Dermis blood vessel endothelial cell (primary cell): ENCODE results near the gene DPY19L3. TPM values are rescaled to one million over a fixed set of nuclear protein-coding genes. Genes with fewer than 3 reads are reported as not detected.
"Not testable (repeated sequence)": the region's sequence is repeated elsewhere in the genome, so short reads cannot be mapped to it uniquely, and the experiment has no call there.

Experiments used
- DNase-seq: peaks from one replicate; pipeline ENCODE4 v3.0.0; 2010
- total RNA-seq: library from RNA; depleted of rRNA; stranded (reverse); fragments of >200 nt; gene quantifications from 2 replicates; pipeline ENCODE4 v1.2.3, GENCODE V29; 2014

DPY19L3 gene
- total RNA-seq, 1 donor from 2014 or later: 44.6 TPM

DNA sequence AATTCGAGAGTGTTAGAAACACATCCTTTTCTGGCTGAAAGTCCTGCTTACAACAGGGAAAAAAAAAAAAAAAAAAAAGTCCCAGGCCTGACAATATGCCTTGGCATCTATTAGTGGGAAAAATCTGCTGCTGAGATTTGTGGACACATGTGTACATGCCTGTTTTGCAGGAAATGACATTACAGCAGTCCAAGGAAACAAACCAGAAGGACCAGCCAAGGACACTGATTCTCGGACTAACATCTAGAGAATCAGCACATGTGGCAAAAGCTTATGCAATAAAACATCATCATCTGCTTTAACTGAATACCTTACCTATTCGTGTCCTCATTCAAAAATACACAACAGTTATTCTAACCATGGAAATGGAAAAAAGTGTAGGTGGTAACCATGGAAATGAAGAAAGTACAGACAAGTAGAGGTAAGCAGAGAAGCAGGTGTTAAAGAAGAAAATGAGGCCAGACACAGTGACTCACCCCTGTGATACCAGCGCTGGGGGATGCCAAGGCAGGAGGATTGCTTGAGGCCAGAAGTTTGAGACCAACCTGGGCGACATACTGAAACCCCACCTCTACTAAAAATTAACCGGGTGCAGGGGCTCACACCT is 9.4 kb upstream of the DPY19L3 start:
- no peak for DNase-seq

DNA sequence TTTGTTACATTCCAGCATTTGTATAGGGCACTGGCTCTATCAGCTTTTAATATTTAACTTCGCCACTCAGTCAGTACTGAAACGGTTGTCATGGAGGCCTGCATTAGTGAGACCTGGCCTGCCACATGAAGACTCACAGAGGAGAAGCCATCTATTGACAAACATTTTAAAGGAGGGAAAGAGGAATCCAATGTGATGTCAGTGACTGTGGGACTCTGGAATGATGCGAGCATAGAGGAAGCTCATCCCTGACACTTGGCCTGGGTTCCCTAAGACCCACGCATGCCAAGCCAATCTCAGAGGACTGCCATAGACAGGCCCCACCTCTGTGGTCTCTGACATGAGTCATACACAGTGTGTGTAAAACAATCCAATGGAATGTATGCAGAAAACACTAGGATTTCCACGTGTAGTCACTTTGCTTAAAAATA is 7.9 kb upstream of the DPY19L3 start:
- no peak for DNase-seq

DNA sequence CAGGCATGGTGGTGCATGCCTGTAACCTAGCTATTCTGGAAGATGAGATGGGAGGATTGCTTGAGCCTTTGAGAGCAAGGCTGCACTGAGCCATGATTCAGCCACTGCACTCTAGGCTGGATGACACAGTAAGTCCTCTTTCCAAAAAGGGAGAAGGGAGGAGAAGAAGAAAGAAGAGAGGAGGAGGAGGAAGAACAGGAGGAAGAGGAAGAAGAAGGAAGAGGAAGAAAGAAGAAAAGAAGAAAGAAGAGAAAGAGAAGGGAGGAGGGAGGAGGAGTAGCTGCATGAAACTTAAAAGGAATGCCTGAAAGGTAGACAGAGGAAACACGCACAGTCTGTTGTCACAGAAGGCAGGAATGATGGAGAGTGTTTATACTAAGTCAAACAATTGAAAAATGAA is 3.6 kb upstream of the DPY19L3 start:
- no peak for DNase-seq

DNA sequence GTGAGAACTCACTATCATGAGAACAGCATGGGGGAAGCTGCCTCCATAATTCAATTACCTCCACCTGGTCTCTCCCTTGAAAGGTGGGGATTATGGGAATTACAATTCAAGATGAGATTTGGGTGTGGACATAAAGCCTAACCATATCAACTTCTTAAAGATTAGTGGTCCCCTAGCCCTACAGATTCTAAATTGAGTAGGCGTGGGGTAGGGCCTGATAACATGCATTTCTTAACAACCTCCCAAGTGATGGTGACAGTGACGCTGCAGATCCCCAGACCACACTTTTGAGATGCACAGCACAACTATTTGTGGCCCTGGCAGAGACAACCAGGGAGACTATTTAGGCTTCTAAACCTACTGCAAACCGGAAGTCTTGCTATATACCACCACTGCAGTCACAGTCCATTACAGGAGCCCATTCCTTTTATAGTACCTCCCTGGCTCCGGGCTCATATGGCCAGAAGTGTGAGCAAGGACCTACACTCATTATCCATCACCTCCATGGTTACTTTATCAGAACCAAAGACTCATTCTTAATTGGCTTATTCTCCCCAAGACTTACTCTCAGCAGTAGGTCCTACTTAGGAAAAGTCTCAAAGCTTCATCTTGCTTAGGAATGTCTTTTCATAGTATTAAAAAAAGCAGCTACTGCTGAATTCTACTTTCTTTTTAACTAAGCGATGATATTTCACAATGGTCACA is 2.1 kb upstream of the DPY19L3 start:
- no peak for DNase-seq

DNA sequence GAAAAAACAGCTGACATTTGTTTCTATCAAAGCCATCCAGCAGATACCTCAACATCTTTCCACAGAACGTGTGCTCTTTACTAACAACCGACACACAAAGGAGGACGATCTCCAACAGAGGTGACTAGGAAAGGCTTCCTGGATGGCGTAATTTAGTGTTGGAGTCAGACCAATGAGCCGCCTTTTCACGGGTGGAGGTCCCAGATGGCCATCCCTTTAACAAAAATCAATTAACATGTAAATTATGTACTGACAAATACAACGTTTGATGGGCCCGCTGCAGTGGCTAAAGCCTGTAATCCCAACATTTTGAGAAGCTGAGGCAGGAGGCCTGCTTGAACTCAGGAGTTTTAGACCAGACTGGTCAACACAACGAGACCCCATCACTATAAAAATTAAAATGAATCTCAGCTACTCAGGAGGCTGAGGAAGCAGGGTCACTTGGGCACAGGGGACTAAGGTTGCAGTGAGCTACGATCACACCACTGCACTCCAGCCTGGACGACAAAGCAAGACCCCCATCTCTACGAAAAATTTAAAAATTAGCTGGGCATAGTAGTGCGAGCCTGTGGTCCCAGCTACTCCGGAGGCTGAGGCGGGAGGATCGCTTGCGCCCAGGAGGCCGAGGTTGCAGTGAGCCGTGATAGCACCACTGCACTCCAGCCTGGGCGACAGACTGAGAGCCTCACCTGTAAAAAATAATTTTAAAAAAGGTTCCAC is 1.2 kb upstream of the DPY19L3 start:
- DNase-seq: no peak

DNA sequence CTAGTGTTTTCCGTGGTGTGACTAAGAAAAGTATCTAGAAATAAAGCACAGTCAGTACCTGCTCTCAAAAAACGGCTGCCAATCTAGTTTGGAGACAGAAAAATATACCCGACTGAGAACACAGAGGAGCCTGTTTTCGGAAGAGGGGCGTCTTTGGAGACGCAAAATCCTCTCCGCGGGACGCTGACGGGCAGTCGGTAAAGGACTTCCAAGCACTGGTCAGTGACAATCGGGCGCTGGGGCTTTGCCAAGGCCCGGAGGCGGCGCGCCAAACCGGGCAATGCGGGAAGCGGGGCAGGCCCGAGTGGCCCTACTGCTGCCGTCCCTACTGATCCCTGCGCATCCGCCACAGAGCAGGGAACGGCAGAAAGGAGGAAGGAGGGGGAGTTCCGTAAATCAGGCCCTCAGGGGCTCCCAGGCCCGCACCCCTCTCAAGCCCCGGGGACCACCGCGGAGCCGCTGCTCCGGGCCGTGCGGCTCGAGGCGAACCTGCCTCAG is 588 bp upstream of the DPY19L3 start:
- DNase-seq: peak; percentile 66

DNA sequence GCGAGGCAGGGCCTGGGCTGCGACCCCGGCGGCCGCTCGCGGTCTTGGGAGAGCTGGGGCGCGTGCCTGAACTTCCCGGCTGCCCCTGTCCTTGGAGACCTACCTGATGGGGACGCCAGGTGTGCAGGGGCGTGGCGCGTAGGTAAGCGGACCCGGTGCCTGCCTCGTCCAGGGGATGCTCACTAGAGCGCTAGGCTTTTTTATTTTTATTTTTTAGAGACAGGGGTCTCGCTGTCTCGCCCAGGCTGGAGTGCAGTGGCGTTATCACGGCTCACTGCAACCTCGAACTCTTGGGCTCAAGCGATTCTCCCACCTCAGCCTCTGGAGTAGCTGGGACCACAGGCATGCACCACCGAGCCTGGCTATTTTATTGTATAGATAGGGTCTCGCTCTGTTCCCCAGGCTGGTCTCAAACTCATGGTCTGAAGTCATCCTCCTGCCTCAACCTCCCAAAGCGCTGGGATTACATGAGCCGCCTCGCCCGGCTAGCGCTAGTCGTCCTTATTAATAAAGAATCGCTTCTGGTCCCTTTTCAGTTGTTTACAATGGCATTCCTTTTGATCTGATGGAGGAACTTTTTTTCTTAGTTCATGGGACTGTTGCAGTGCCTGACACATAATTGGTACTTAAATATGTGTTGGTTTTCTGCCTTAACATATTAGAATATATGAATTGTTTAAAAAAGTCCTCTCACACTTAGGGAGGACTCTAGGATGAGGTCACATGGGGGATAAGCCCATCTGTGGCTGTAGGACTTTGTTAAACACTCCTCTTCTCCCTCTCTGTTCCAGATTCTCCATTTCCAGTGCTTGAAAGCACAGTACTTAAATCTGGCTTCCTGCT is 812 bp downstream of the DPY19L3 start:
- peak; percentile 12 for DNase-seq

DNA sequence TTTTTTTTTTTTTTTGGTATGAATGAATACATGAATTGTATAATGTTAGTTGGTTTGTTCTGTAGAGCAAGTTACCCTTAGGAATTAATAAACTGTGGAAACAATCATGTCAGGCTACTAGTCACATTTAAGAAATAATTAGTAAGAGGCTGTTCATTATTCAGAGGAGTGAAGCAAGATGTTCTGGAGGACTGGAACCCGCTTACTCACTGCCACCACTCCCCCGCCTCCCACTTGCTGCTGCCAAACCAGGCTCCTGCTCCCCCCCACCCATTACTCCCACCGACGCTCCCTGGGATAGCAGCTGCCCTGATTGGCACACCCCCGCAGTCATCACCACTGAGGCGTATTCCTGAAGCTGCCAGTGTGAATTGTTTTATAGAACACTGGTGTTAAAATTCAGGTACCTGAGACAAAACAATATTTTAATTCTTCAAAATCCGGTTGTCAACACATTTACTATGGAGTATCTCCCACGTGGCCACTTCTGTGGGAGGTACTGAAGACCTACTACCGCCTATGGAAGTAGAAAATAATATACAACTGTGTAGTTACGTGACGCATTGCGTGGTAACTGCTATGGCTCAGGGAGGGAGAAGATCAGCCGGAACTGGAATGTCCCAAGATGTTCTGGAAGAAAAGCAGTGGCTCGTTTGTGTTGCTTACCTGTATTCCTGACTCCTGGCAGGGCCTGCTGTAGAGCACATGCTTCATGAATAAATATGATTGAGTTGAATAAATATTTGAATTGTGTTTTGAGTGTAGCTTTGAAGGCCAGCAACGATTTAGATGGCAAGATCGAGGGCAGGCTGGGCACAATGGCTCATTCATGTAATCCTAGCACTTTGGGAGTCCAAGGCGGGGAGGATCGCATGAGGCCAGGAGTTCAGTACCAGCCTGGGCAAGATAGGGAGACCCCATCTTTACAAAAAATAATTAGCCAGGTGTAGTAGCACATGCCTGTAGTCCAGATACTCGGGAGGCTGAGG is 1.7 kb downstream of the DPY19L3 start:
- no peak for DNase-seq

DNA sequence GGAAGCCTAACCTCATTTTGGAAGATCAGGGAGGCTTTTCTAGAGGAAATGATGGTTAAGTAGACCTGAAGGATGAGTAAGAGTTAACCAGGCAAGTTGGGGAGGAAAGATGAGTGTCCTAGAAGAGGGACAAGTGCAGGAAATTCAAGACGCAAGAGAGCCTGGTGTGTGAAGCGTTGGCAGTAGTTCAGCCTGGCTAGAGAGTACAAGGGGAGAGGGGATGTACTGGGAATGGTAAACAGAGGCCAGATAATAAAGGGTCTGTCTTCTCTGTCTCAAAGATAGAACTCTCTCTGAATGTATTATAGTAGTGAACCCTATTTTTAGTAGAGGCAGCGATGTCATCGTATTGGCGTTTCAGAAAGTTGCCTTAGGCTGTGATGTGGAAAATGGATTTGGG is 9.7 kb downstream of the DPY19L3 start:
- no peak for DNase-seq

DNA sequence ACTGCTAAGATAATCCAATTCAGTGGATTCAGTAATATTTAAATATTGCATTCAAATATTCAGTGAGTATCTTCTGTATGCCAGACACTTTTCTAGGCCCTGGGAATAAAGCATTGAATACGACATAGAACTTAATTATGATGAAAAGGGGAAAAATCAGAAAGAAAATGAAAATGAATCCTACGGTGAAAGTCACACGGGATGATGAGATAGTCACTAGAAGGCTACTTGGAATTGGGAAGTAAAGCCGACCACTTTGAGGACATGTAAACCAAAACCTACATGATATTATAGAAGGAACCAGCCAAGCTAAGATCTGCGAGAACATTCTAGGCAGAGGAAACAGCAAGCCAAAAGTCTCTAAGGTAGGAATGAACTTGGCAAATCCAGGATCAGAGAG is 10.1 kb downstream of the DPY19L3 start:
- no peak for DNase-seq

DNA sequence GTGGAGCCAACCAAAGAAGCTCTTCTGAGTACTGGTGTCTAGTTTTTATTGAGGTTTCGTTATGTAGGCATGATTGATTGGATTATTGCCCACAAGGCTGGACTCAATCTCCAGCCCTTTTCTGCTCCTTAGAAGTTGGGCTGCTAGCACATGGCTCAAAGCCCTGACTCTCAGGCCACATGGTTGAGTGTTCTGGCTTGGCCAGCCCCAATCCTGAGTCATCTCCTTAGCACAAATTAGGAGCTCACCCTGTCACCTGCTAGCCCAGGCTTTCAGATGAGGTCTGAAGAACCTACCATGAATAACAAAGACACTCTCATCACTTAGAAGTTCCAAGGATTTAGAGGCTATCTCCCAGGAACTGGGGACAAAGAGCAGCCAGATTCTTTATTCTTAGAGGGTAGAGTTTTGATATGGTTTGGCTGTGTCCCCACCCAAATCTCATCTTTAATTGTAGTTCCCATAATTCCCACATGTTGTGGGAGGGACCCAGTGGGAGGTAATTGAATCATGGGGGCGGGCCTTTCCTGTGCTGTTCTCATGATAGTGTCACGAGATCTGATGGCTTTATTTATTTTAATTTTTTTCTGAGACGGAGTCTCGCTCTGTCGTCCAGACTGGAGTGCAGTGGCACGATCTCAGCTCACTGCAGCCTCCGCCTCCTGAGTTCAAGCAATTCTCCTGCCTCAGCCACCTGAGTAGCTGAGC is 11.3 kb downstream of the DPY19L3 start:
- no peak for DNase-seq

DNA sequence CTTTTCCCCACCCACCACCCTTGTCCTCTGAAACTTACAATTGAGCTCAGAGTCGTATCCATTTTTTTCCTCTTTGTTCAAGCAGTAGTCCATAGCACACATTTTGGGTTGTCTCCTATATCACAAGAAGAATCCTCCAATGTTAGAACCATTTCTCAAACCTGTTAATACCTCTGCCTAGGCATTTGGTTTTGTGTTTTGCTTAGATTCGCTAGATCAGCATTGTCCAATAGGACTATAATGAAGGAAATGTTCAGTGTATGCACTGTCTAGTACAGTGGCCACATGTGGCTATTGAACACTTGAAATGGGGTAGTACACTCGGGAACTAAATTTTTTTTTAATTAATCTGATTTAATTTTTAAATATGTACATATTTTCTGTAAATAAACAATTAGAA is 12.6 kb downstream of the DPY19L3 start:
- no peak for DNase-seq

DNA sequence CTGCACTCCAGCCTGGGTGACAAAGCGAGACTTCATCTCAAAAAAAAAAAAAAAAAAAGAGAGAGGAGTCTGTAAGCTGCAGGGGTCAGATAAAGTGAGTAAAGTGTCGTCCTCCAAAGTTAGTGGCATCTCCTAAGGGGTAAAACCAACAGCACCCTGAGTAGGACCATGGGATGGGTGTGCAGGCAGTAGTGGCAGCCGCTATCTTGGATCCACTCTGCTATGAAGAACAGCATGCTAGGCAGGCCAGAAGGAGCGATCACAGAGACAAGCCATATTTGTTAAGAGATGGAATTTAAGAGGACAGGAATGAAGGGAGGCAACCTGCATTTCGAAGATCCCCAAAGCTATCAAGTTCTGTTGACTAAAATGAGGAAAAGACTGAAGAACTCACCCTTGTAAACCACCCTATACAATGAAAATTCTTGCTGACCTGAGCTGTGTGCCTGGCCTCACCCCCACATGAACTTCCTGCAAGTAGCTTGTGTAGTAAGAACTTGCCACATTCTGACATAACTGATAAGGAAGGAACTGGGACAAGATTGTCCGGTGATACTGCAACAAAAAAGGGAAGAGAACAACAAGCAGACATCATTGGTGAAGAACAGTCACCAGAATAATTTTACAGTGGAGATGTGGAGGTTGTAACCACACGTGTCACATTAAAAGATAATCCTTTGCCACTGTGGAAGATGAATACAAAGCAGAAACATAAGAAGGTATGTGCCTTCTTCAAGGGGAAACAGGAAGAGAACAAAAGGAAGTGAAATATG is 16.2 kb downstream of the DPY19L3 start:
- DNase-seq: peak; percentile 47

DNA sequence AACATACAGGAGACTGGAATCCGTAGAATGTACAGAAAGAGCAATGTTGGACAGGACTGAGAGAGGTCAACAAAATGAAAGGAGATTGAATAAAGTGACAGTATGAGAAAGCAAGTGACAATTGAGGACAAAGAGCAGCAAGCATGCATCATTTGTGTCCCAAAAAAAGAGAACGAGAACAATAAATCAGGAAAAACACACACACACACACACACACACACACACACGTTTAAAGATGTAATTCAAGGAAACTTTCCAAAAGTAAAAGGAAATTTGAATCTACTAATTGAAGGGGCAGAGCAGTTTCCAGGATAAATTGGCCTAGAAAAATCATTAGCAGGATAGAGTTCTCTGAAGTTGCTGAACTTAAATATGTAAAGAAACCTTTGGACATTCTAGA is 16.9 kb downstream of the DPY19L3 start:
- DNase-seq: no peak

DNA sequence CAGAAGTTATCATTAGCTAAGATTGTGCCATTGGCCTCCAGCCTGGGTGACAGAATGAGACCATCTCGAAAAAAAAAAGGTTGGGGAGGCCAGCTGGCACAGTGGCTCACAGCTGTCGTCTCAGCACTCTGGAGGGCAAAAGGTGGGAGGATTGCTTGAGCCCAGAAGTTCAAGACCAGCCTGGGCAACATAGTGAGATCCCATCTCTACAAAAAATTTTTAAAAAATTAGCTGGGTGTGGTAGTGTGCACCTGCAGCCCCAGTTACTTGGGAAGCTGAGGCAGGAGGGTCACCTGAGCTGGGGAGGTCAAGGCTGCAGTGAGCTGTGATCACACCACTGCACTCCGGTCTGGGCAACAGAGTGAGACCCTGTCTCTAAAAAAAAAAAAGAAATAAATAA is 18.4 kb downstream of the DPY19L3 start:
- DNase-seq: not testable (repeated sequence)

DNA sequence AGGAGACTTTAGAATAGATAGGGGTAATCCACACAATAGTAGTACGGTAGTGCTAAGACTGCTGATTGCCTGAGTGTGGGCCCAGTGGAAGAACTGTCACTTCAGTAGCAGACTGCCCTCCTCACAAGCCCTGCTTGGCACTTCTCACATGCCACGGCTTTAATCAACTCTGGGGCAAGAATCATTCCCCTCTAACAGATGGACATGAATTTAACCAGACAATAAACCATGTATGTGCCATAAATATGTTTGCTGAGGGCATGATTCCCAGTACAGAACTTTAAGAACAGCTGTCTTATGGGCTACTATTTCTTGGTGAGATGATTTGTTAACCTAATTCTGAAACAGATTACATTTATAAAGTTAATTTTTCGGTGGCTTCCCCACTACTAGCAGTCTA is 22.0 kb downstream of the DPY19L3 start:
- no peak for DNase-seq

DNA sequence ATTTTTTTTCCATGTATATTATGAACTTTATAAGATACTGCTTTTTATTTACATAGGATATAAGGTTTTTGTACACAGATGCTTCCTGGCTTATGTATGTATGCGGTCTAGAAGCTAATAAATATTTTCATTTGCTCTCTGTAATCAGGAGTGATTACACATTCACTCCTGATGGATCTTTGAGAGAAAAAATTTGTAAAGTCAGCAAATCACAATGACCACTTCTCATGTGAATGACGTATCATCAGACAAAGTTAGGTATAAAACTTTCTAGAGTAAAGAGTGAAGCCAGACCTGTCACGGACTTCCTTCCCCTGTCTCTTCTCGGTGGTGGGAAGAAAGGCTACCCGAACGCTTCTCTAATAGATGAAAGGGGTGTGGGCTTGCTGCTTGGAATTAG is 31.1 kb downstream of the DPY19L3 start:
- DNase-seq: no peak

DNA sequence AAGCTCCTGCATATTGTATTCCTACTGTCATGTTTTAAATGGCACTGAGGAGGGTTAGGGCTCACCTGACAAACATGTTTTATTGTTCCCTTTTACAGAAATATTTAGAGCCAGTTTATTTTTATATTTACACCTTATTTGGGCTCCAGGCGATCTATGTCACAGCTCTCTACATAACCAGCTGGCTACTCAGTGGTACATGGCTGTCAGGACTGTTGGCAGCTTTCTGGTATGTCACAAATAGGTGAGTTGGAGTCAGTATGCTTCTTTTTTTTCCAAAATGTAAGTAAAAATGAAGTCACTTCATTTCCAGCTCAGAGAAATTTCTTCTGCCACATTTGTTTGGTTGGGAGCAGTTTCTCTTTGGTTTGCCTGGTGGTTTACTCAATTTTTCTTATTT is 31.5 kb downstream of the DPY19L3 start:
- DNase-seq: no peak

DNA sequence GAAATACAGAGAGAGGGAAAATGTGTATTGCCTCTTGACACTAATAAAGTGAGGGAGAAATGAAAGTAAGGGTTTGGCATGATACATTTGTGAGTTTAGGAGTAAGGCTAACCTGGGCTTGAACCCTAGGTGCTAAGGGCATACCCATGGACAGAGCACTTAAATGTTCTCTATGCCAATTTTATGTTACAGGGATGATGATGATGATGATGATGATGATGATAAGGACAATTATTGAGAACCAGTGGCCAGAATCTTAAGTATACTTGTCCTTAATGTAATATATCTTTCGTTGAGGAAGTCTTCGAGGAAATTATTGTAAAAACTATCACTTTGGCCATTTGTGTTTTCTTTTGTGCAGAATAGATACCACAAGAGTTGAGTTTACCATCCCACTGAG is 33.2 kb downstream of the DPY19L3 start:
- DNase-seq: no peak

DNA sequence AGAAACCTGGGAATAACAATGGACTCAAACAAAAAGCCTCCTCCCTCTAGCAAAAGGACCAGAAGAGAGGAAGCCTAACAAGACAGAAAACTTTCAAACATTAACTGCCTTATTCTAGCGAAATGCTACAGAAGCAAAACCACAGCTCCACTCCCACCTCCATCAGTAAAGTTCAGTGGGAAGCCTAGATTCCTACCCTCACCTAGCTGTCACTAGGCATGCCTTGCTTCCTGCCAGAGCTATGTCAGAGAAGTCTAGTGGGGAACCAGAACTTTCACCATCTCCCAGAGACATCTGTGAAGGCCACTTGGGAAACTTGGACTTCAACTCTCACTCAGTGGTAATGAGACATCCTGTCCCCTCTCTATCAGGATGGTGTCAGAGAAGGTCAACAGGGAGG is 37.1 kb downstream of the DPY19L3 start:
- DNase-seq: no peak
